HG03095 (cell line): ENCODE data around the gene KCNH8.
A peak's percentile ranks its signal among the peaks of the same experiment; 100 is the strongest.

Experiments
- ATAC-seq: cut with Tn5 transposase; IDR thresholded peaks from one replicate; pipeline ENCODE4 v1.9.1; 2021; ENCODE audit warnings: moderate library complexity; ENCODE audit not compliant: unreplicated experiment

The KCNH8 gene

GRCh38 chr3:19357947-19358346, 209.6 kb downstream of the KCNH8 start:
- no peak for ATAC-seq

- no peak for ATAC-seq
Observed at GRCh38 chr3:19363071-19363470, 214.8 kb downstream of the KCNH8 start.

GRCh38 chr3:19364148-19364547, 215.8 kb downstream of the KCNH8 start:
- no peak for ATAC-seq

GRCh38 chr3:19365471-19365870, 217.2 kb downstream of the KCNH8 start:
- no peak for ATAC-seq

GRCh38 chr3:19384868-19385267, 236.6 kb downstream of the KCNH8 start:
- ATAC-seq = peak; percentile 62

- ATAC-seq = no peak
Observed at GRCh38 chr3:19392150-19392549, 243.8 kb downstream of the KCNH8 start.

- ATAC-seq = no peak
Observed at GRCh38 chr3:19394946-19395345, 246.6 kb downstream of the KCNH8 start.

GRCh38 chr3:19396726-19397125, 248.4 kb downstream of the KCNH8 start:
- ATAC-seq = no peak

- ATAC-seq = no peak
Observed at GRCh38 chr3:19399356-19399755, 251.0 kb downstream of the KCNH8 start.

GRCh38 chr3:19399836-19400235, 251.5 kb downstream of the KCNH8 start:
- ATAC-seq = no peak

GRCh38 chr3:19420159-19420558, 271.8 kb downstream of the KCNH8 start:
- no peak for ATAC-seq

- ATAC-seq = no peak
Observed at GRCh38 chr3:19425825-19426224, 277.5 kb downstream of the KCNH8 start.

- no peak for ATAC-seq
Observed at GRCh38 chr3:19427422-19428149, 279.3 kb downstream of the KCNH8 start.

- ATAC-seq = no peak
Observed at GRCh38 chr3:19428729-19429128, 280.4 kb downstream of the KCNH8 start.

GRCh38 chr3:19432669-19433068, 284.4 kb downstream of the KCNH8 start:
- no peak for ATAC-seq

- no peak for ATAC-seq
Observed at GRCh38 chr3:19436746-19437145, 288.4 kb downstream of the KCNH8 start.

- ATAC-seq = no peak
Observed at GRCh38 chr3:19439944-19440343, 291.6 kb downstream of the KCNH8 start.

GRCh38 chr3:19446138-19446537, 297.8 kb downstream of the KCNH8 start:
- ATAC-seq = no peak

GRCh38 chr3:19446687-19447086, 298.4 kb downstream of the KCNH8 start:
- ATAC-seq = no peak

- ATAC-seq = no peak
Observed at GRCh38 chr3:19455546-19455945, 307.2 kb downstream of the KCNH8 start.

GRCh38 chr3:19456738-19457137, 308.4 kb downstream of the KCNH8 start:
- no peak for ATAC-seq

- no peak for ATAC-seq
Observed at GRCh38 chr3:19457449-19457848, 309.1 kb downstream of the KCNH8 start.

- ATAC-seq = no peak
Observed at GRCh38 chr3:19467761-19468160, 319.5 kb downstream of the KCNH8 start.
